BE2C (cell line): ENCODE data around the gene GTF3C1.

Experiments used
- DNase-seq: peaks from one replicate; pipeline ENCODE4 v3.0.0-alpha.2; 2020
- H3K27me3 ChIP-seq: fragments of 250-450 bp; sonication (Bioruptor Pico); 2 replicates; pipeline ENCODE4 v1.5.1; 2020; ENCODE audit warnings: mild to moderate bottlenecking
- H3K36me3 ChIP-seq: fragments of 250-450 bp; sonication (Bioruptor Pico); 2 replicates; pipeline ENCODE4 v1.5.1; 2020; ENCODE audit warnings: mild to moderate bottlenecking
- H3K4me1 ChIP-seq: fragments of 250-450 bp; sonication (Bioruptor Pico); 2 replicates; pipeline ENCODE4 v1.5.1; 2020
- H3K4me3 ChIP-seq: 2 replicates; pipeline ENCODE4 v1.5.1; 2011; ENCODE audit warnings: low read depth, low read length
- H3K9me3 ChIP-seq: fragments of 250-450 bp; sonication (Bioruptor Pico); 2 replicates; pipeline ENCODE4 v1.5.1; 2020
- CTCF ChIP-seq: IDR thresholded peaks from 2 replicates; pipeline ENCODE4 v1.5.1; 2012; ENCODE audit warnings: mild to moderate bottlenecking, low read depth, low read length

GTF3C1 gene

GRCh38 chr16:27476240-27476639, 73.5 kb downstream of the GTF3C1 start:
- Histone ChIP-seq H3K36me3 (peaks cover 58% of the 10 kb centered on the region), H3K9me3 (no peaks in the 10 kb centered on the region; the same call in 1 of the 2 replicates), H3K27me3 (no peaks in the 10 kb centered on the region), H3K4me3 (no peak overlapping the region), H3K4me1 (no peaks in the 10 kb centered on the region)
- no peak for TF ChIP-seq CTCF
- no peak for DNase-seq

- Histone ChIP-seq H3K4me1 (no peaks in the 10 kb centered on the region), H3K36me3 (peaks cover 58% of the 10 kb centered on the region), H3K9me3 (no peaks in the 10 kb centered on the region; the same call in 1 of the 2 replicates), H3K27me3 (no peaks in the 10 kb centered on the region), H3K4me3 (no peak overlapping the region)
- DNase-seq, result no peak
- TF ChIP-seq CTCF, result no peak
Observed at GRCh38 chr16:27475561-27475960, 74.2 kb downstream of the GTF3C1 start.

- TF ChIP-seq CTCF, result no peak
- peaks cover 60% of the 10 kb centered on the region for H3K36me3 ChIP-seq
Observed at GRCh38 chr16:27474921-27475320, 74.8 kb downstream of the GTF3C1 start.

GRCh38 chr16:27474041-27474440, 75.7 kb downstream of the GTF3C1 start:
- no peaks in the 10 kb centered on the region for H3K27me3 ChIP-seq
- DNase-seq, result no peak
- no peaks in the 10 kb centered on the region for H3K4me1 ChIP-seq
- H3K4me3 ChIP-seq, result no peak overlapping the region
- H3K36me3 ChIP-seq, result peaks cover 69% of the 10 kb centered on the region
- TF ChIP-seq CTCF, result no peak
- no peaks in the 10 kb centered on the region; the same call in 1 of the 2 replicates for H3K9me3 ChIP-seq

More at GRCh38 chr16:27474921-27475320, 74.8 kb downstream of the GTF3C1 start:
- no peaks in the 10 kb centered on the region for H3K4me1 ChIP-seq
- H3K4me3 ChIP-seq, result no peak overlapping the region
- H3K9me3 ChIP-seq, result no peaks in the 10 kb centered on the region; the same call in 1 of the 2 replicates
- no peaks in the 10 kb centered on the region for H3K27me3 ChIP-seq
- DNase-seq, result no peak

- no peak for TF ChIP-seq CTCF
- H3K27me3 ChIP-seq, result no peaks in the 10 kb centered on the region
- no peaks in the 10 kb centered on the region for H3K4me1 ChIP-seq
- DNase-seq, result no peak
- H3K36me3 ChIP-seq, result peaks cover 74% of the 10 kb centered on the region
- H3K9me3 ChIP-seq, result no peaks in the 10 kb centered on the region; the same call in 1 of the 2 replicates
- no peak overlapping the region for H3K4me3 ChIP-seq
Observed at GRCh38 chr16:27473101-27473900, 76.4 kb downstream of the GTF3C1 start.
